H1 (cell line): ENCODE measurements around the gene ZNF366. TPM values are rescaled to one million over a fixed set of nuclear protein-coding genes. Genes with fewer than 3 reads are reported as not detected.

ENCODE experiments used
- CTCF ChIA-PET: fragments of 300-600 bp; sonication (Branson Sonifier 250); formaldehyde crosslinking; loops from one replicate; lab custom pipeline; 2021; ENCODE audit not compliant: partially characterized antibody; lab: Charles Lee
- POLR2A ChIA-PET: fragments of 300-600 bp; sonication (Branson Sonifier 250); formaldehyde crosslinking; loops from one replicate; lab custom pipeline; 2021; ENCODE audit warnings: inconsistent platforms; ENCODE audit not compliant: partially characterized antibody; lab: Charles Lee
- DNase-seq, 2 experiments: peaks; one replicate each; pipeline versions ENCODE4 v3.0.0 to v3.0.0-alpha.2; 2010 to 2022; ENCODE audit warnings: low spot score in 2 of 2, low read depth in 1 of 2, mixed read lengths in 1 of 2
- FAIRE-seq: peaks from 2 replicates; lab custom pipeline; 2011; peaks lifted over from hg19 to GRCh38; lab: Jason Lieb, UNC
- H2AFZ ChIP-seq: 2 replicates; pipeline ENCODE4 v1.8.1; 2012; ENCODE audit warnings: low read length, inconsistent platforms
- H2AK5ac ChIP-seq: 2 replicates; pipeline ENCODE4 v1.6.1; 2013; ENCODE audit warnings: low read depth, low read length
- H2BK120ac ChIP-seq: replicated peaks from 2 replicates; pipeline ENCODE3; 2013; ENCODE audit warnings: low read depth, low read length, inconsistent platforms
- H2BK12ac ChIP-seq: 2 replicates; pipeline ENCODE4 v1.6.1; 2013; ENCODE audit warnings: low read depth, low read length
- H2BK15ac ChIP-seq: 2 replicates; pipeline ENCODE4 v1.6.1; 2013; ENCODE audit warnings: low read length
- H2BK20ac ChIP-seq: 2 replicates; pipeline ENCODE4 v1.6.1; 2013; ENCODE audit warnings: low read length
- H2BK5ac ChIP-seq: 2 replicates; pipeline ENCODE4 v1.6.1; 2013; ENCODE audit warnings: low read depth, low read length
- H3K14ac ChIP-seq: 2 replicates; pipeline ENCODE4 v1.6.1; 2013; ENCODE audit warnings: inconsistent platforms; ENCODE audit not compliant: insufficient read length
- H3K18ac ChIP-seq: 2 replicates; pipeline ENCODE4 v1.6.1; 2013; ENCODE audit warnings: low read length; ENCODE audit errors: extremely low read depth
- H3K23ac ChIP-seq: 2 replicates; pipeline ENCODE4 v1.6.1; 2013; ENCODE audit warnings: inconsistent platforms; ENCODE audit not compliant: insufficient read length
- H3K23me2 ChIP-seq: 2 replicates; pipeline ENCODE4 v1.6.1; 2013; ENCODE audit warnings: low read depth, low read length
- H3K27ac ChIP-seq: 2 replicates; pipeline ENCODE4 v1.6.1; 2011; ENCODE audit warnings: low read depth, low read length, inconsistent platforms
- H3K27me3 ChIP-seq, 4 experiments: replicated peaks in 1 of 4; 1 replicate in 1 of 4; 2 replicates in 3 of 4; pipeline versions ENCODE4 v1.6.1 to v1.8.1; 2011 to 2013; ENCODE audit warnings: low read length in 3 of 4, mild to moderate bottlenecking in 3 of 4, inconsistent platforms in 2 of 4, mixed read lengths in 2 of 4, moderate library complexity in 1 of 4; ENCODE audit not compliant: control insufficient read depth in 3 of 4, insufficient read depth in 3 of 4; ENCODE audit errors: extremely low read depth in 1 of 4
- H3K36me3 ChIP-seq, 4 experiments: 2 replicates each; pipeline versions ENCODE4 v1.6.1 to v1.8.1; 2011 to 2013; ENCODE audit warnings: mild to moderate bottlenecking in 4 of 4, low read length in 3 of 4, moderate library complexity in 2 of 4, control low read depth in 1 of 4, inconsistent platforms in 1 of 4; ENCODE audit not compliant: insufficient read depth in 4 of 4, control insufficient read depth in 2 of 4
- H3K4ac ChIP-seq: replicated peaks from 2 replicates; pipeline ENCODE3; 2013; ENCODE audit warnings: low read length, low read depth, mixed read lengths, inconsistent platforms; ENCODE audit not compliant: insufficient read length
- H3K4me1 ChIP-seq, 4 experiments: replicated peaks in 1 of 4; 1 replicate in 1 of 4; 2 replicates in 3 of 4; pipeline versions ENCODE4 v1.6.1 to v1.8.1; 2011 to 2013; ENCODE audit warnings: low read length in 3 of 4, inconsistent platforms in 2 of 4, mixed read lengths in 1 of 4; ENCODE audit not compliant: insufficient read depth in 4 of 4, control insufficient read depth in 3 of 4
- H3K4me2 ChIP-seq, 2 experiments: 2 replicates each; pipeline versions ENCODE4 v1.6.1 to v1.8.1; 2011 to 2013; ENCODE audit warnings: low read depth in 2 of 2, low read length in 2 of 2, control low read depth in 1 of 2, inconsistent platforms in 1 of 2, mild to moderate bottlenecking in 1 of 2; ENCODE audit not compliant: insufficient read depth in 1 of 2
- H3K4me3 ChIP-seq, 4 experiments: fragments of 200-600, 300-600 bp in 1 of 4; sonication (generic), shearing (Covaris generic), sonication (Bioruptor Twin) in 1 of 4; 2 replicates each; pipeline versions ENCODE4 v1.5.1 to v1.8.1; 2011 to 2016; ENCODE audit warnings: low read length in 4 of 4, low read depth in 3 of 4, control low read depth in 2 of 4, inconsistent platforms in 2 of 4, mild to moderate bottlenecking in 2 of 4, mixed read lengths in 1 of 4, moderate library complexity in 1 of 4; ENCODE audit not compliant: insufficient read depth in 2 of 4; ENCODE audit errors: extremely low read depth in 1 of 4
- H3K56ac ChIP-seq: replicated peaks from 2 replicates; pipeline ENCODE3; 2013; ENCODE audit warnings: low read depth, mild to moderate bottlenecking, mixed read lengths, low read length, inconsistent platforms; ENCODE audit not compliant: insufficient read length
- H3K79me1 ChIP-seq: 2 replicates; pipeline ENCODE4 v1.6.1; 2013; ENCODE audit warnings: low read depth, low read length, control low read depth
- H3K79me2 ChIP-seq, 2 experiments: 2 replicates each; pipeline versions ENCODE4 v1.6.1 to v1.8.1; 2012 to 2013; ENCODE audit warnings: low read length in 2 of 2, mild to moderate bottlenecking in 2 of 2, inconsistent platforms in 1 of 2; ENCODE audit not compliant: insufficient read depth in 2 of 2, control insufficient read depth in 1 of 2
- H3K9ac ChIP-seq, 4 experiments: replicated peaks in 1 of 4; 1 replicate in 1 of 4; 2 replicates in 3 of 4; pipeline versions ENCODE4 v1.6.1 to v1.8.1; 2011 to 2013; ENCODE audit warnings: low read depth in 3 of 4, low read length in 3 of 4, control low read depth in 2 of 4, mild to moderate bottlenecking in 2 of 4, moderate library complexity in 2 of 4, inconsistent platforms in 1 of 4; ENCODE audit errors: extremely low read depth in 1 of 4
- H3K9me3 ChIP-seq, 2 experiments: 2 replicates each; pipeline versions ENCODE4 v1.6.1 to v1.8.1; 2012 to 2013; ENCODE audit warnings: mild to moderate bottlenecking in 2 of 2, moderate library complexity in 2 of 2, control low read depth in 1 of 2, inconsistent platforms in 1 of 2, low read depth in 1 of 2, low read length in 1 of 2, mixed read lengths in 1 of 2; ENCODE audit not compliant: insufficient read depth in 2 of 2
- H4K20me1 ChIP-seq, 2 experiments: replicated peaks in 1 of 2; 2 replicates each; pipeline versions ENCODE3 to v1.8.1; 2011 to 2013; ENCODE audit warnings: inconsistent platforms in 2 of 2, low read length in 2 of 2, mild to moderate bottlenecking in 1 of 2; ENCODE audit not compliant: insufficient read depth in 2 of 2, control insufficient read depth in 1 of 2
- H4K5ac ChIP-seq: 2 replicates; pipeline ENCODE4 v1.6.1; 2013; ENCODE audit warnings: low read length, low read depth, mixed read lengths, inconsistent platforms; ENCODE audit not compliant: insufficient read length
- H4K8ac ChIP-seq: 2 replicates; pipeline ENCODE4 v1.8.0; 2013; ENCODE audit warnings: mild to moderate bottlenecking, moderate library complexity, low read length, inconsistent platforms; ENCODE audit not compliant: insufficient read depth; ENCODE audit errors: extremely low read depth
- H4K91ac ChIP-seq: replicated peaks from 2 replicates; pipeline ENCODE3; 2013; ENCODE audit warnings: low read length, mixed read lengths, inconsistent platforms; ENCODE audit not compliant: insufficient read length
- WGBS, 2 experiments: shearing (Covaris generic) in 1 of 2; methylation state at CpG; one replicate each; pipeline versions ENCODE4 v1.1.6 to v1.1.7; 2013 to 2015; ENCODE audit warnings: low lambda C conversion rate in 2 of 2, mixed read lengths in 2 of 2, inconsistent platforms in 1 of 2, low coverage in 1 of 2, missing lambda C conversion rate in 1 of 2; ENCODE audit not compliant: insufficient replicate concordance in 2 of 2, insufficient coverage in 1 of 2, insufficient read length in 1 of 2; ENCODE audit errors: extremely low coverage in 1 of 2, missing lambda C conversion rate in 1 of 2; 5-methylcytosine and 5-hydroxymethylcytosine counted together
- polyA plus RNA-seq, 7 experiments: library from polyadenylated mRNA; depleted of rRNA in 3 of 7; stranded (reverse) in 5 of 7; unstranded in 2 of 7; fragments of >200 nt in 5 of 7; fragments of 200-250 nt in 2 of 7; gene quantifications; 1 replicate in 5 of 7; 2 replicates in 1 of 7; 4 replicates in 1 of 7; pipeline versions ENCODE4 v1.2.1 to v1.2.3, GENCODE V29; 2011 to 2013; ENCODE audit warnings: missing spikeins in 2 of 7, mixed read lengths in 2 of 7
- total RNA-seq: library from RNA; stranded (reverse); fragmentation: NEBNext Ultra II Directional; extraction: Animal tissue kit (Norgen Biotek cat#: 25700); gene quantifications from 2 replicates; pipeline ENCODE4 v1.2.1, GENCODE V29; 2021

Gene ZNF366
- total and polyA plus RNA-seq, 2 of the 8 experiments (the other 6 are each of a cell fraction or from before 2014, with no cell fraction given): not detected

- POLR2A ChIA-PET: no interaction called here
Observed at GRCh38 chr5:72480841-72481240, 26.4 kb downstream of the ZNF366 start.

More at GRCh38 chr5:72480841-72481240, 26.4 kb downstream of the ZNF366 start:
- CTCF ChIA-PET: interaction anchor here (0.8 kb wide), 1 partner anchor 114 kb away, joined by 4 read pairs; no protein-coding TSS in a partner anchor
- Histone ChIP-seq H3K4ac (no peak overlapping the region), H2BK15ac (no peak overlapping the region), H3K18ac (no peak overlapping the region), H4K5ac (no peak overlapping the region), H2AFZ (peak overlapping the region; percentile 97), H3K9me3 (no peaks in the 10 kb centered on the region), H3K79me2 (no peaks in the 10 kb centered on the region), H3K23me2 (no peaks in the 10 kb centered on the region), H3K56ac (no peak overlapping the region), H4K20me1 (no peaks in the 10 kb centered on the region), H4K8ac (no peak overlapping the region), H3K23ac (no peak overlapping the region), H3K4me3 (no peak overlapping the region), H3K36me3 (no peaks in the 10 kb centered on the region), H3K14ac (no peak overlapping the region), H2BK120ac (no peak overlapping the region), H3K4me1 (peaks cover 0 to 8% (median 5%) of the 10 kb centered on the region in 4 experiments; a peak in 2 of 7 replicates), H2BK5ac (no peak overlapping the region), H2BK20ac (no peak overlapping the region), H3K27me3 (no peaks in the 10 kb centered on the region), H3K9ac (no peak overlapping the region; a peak in 1 of 7 replicates), H2BK12ac (no peak overlapping the region), H3K4me2 (no peak overlapping the region), H3K79me1 (no peaks in the 10 kb centered on the region), H3K27ac (no peak overlapping the region), H2AK5ac (no peak overlapping the region), H4K91ac (no peak overlapping the region)
- WGBS, 2 experiments: 88% methylated on average over 9 of the region's 9 CpGs; no CpG with 5 or more reads in 1 of the 2 experiments
- DNase-seq: no peak
- FAIRE-seq: no peak
